ENCODE measurements around the gene ZNF366.
"Not testable (repeated sequence)": the region's sequence is repeated elsewhere in the genome, so short reads cannot be mapped to it uniquely, and the experiment has no call there.

Gene ZNF366

DNA sequence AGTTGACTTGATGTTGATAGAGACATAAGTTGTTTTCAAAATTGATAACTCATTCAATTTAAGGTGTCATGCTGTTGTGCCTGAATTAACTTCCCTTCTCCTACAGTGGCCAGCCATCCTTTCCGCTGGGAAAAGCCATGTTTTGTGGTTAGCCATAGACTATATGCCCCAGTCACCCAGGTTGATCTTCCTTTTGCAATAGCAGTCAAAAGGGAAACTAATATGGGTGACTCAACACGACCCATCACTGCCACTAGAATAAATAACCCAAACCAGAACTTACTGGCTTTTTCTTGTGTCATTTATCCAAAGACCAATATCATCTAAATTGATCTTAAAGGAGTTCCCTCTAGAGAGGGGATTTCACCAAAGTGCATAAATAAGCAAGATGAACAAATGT, 99.7 kb downstream of the ZNF366 start:
- no peak for DNase-seq (ENCODE audit: low read depth)

GRCh38 chr5:72407078-72407477, 100.1 kb downstream of the ZNF366 start:
- DNase-seq (ENCODE audit: low read depth) = no peak

GRCh38 chr5:72404771-72405170, 102.4 kb downstream of the ZNF366 start:
- DNase-seq (ENCODE audit: low read depth) = not testable (repeated sequence)

- no peak for DNase-seq (ENCODE audit: low read depth)
These were observed 104.1 kb downstream of the ZNF366 start for GRCh38 chr5:72402959-72403628.

- no peak for DNase-seq (ENCODE audit: low read depth)
These were observed 104.8 kb downstream of the ZNF366 start for GRCh38 chr5:72402381-72402890.

GRCh38 chr5:72400950-72401349, 106.3 kb downstream of the ZNF366 start:
- no peak for DNase-seq (ENCODE audit: low read depth)

- no peak for DNase-seq (ENCODE audit: low read depth)
These were observed 109.4 kb downstream of the ZNF366 start for GRCh38 chr5:72397836-72398235.

DNA sequence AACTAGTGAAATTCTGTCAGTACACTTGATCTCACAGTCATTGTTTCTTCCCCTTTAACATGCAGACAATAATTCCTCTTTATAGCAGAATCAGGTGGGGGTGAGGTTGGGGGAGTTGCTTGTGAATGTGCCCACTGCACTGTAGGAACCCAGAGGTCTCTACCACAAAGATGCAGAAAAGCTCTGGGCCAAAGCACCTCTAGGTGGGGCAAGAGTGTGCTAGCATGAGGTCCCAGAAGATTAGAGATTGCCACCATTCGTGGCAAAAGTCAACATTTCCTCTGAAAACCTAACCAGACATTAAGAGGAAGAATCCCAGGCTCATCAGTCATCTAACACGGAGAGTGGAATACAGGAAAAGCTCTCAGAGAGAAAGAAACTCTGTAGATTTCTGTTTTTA, 112.5 kb downstream of the ZNF366 start:
- DNase-seq (ENCODE audit: low read depth) = no peak

GRCh38 chr5:72393052-72393451, 114.2 kb downstream of the ZNF366 start:
- DNase-seq (ENCODE audit: low read depth) = no peak
